Globus pallidus (tissue), 1 donor: Measurements from ENCODE around the gene CBFB.

Experiments used
- DNase-seq: peaks from one replicate; pipeline ENCODE4 v3.0.0-alpha.2; 2015; ENCODE audit warnings: low spot score

Gene CBFB

DNA sequence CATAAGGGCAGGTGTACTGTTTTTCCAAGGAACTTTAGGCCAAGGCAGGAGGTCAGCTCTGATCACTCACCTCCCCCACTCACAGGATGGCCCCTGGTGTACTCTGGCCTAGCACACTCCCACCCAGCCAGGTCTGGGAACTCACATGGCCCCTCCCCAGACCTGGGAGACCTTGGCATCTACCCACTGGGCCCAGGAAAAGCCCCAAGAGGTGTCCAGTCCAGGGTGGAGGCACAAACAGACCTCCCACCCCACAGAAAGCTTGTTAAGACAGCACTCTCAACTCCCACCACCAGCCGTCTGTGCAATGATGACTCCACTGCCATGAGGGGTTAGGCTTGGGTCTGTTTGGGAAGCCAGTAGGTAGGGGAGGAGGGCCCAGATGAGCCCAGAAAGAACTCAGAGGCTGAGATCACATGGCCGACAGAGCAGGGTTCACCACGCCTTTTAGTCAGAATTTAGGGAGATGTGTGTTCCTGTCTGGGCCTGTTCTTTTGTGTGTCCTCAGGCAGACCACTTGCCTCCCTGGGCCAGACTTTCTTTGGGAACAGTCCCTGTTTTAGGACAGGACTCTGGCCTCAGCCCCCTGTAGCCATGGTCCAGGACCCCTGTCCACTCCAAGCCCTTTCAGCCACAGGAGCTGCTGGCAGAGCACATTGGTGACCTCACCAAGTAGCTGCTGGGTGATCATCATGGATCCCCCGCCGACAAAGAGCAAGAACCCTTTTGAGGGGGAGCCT, 12.1 kb upstream of the CBFB start:
- DNase-seq = no peak

DNA sequence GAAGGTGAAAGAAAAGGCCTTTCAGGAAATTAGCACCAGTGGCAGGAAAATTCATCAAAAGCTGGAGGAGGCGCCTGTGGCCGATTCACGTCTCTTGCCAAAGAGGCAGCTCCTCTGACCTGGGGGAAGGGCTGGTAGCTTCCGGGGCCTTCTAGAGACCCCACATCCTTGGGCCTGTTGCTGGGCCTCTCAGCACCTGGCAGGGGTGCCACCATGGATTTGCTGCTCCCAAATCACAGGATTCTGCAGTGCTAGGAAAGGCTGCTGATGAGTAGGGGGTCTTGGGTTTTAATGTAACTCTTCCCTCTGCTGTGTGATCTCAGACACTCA, 11.6 kb upstream of the CBFB start:
- DNase-seq = no peak

DNA sequence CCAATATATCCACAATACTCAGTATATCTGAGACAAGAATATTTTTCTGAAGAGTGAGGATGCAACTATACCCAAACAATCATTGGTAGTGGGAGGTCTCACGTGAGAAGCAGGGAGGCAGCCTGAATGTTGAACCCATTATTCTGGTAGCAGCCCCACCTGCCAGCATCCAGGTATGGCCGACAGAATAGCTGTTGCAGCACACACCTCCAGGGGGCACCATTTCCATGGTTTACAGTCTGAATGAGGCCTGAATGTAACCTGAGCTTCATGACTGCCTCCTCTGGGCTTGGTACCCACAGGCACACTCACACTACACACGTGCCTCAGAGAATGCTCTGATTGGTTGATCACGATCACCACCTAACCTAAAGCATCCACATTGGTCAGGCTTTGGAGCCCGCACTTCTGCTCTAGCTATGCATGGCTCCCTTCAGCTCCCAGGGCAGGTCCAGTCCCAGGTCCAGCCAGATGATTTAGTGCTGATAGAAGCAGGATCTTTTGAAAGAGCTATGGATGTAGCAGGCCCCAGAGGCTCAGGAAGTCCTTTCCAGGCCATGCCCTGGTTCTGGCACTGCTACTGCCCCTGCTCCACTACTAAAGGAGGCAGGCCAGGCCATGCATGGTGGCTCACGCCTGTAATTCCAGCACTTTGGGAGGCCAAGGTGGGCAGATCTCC, 11.0 kb upstream of the CBFB start:
- peak; percentile 56 for DNase-seq

DNA sequence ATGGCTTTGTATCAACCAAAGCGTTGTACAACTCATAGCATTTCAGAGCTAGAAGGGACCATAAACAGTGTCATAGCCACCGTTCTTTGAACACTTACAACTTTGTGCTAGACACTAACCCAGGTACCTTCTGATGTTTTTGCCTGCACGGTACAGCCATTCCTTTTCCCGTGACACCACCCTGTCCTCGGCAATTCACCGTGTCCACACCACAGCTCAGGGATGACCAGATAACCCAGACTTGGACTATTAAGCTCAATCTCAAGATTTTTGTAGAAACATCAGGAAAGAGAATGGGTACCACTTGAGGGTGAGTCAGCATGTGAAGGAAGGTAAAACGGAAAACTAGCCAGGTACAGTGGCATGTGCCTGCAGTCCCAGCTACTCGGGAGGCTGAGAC, 9.8 kb upstream of the CBFB start:
- no peak for DNase-seq

DNA sequence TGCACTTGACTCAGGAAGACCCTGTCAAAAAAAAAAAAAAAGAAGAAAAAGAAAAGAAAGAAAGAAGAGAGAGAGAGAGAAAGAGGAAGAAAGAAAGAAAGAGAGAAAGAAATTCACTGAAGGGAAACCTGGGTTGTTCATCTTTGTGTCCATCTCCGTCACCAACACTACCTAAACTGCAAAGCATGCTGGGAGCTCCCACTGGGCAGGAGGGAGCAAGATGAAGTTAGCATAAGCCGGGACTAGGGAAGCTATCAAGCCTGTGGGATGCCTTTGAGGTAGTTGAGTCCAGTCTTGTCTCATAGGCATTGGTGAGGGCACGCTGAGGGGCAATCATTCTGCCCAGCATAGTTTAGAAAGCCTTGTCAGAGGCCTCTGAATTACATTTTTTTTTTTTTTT, 7.6 kb upstream of the CBFB start:
- no peak for DNase-seq

DNA sequence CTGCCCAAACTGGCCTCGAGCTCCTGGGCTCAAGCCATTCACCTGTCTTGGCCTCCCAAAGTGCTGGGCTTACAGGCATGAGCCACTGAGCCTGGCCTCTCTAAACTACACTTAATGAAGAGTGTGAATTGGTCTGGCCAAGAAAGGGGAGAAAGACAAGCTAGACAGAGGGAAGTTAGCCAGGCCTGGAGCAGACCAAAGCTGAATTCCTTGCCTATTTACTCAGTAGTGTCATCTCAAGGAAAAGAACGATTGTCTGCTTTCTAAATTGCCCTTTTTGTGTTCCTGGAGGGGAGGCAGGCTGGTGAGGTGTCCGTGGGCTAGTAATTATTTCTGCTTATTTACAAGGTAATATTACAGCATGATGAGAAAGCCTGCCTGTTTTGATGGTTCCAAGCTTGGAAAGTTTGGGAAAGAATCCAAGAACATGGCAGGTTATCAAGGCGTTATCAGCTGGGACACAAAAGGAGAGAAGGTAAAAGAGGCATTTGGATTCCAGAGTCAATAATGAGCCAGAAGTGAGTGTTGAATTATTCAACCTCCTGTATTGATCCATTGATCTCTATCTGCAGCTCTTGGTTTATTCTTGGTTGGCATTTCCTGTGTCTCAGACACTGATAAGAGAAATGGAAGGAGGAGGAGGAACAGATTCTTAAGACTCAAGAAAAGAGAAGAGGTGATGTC, 6.3 kb upstream of the CBFB start:
- no peak for DNase-seq

DNA sequence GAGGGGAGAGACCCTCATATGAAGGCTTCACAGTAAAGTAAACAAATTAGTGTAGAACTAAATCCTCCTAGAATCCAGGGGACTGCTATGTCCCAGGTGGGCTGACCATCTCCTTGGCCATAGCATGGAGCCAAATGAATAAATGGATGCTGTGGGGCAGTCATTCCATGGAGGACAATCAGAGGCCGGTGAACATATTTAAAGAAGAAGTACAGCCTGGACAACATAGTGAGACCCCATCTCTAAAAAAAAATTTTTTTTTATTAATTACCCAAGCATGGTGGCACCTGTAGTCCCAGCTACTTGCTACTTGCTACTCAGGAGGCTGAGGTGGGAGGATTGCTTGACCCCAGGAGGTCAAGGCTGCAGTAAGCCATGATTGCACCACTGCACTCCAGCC, 5.3 kb upstream of the CBFB start:
- no peak for DNase-seq

DNA sequence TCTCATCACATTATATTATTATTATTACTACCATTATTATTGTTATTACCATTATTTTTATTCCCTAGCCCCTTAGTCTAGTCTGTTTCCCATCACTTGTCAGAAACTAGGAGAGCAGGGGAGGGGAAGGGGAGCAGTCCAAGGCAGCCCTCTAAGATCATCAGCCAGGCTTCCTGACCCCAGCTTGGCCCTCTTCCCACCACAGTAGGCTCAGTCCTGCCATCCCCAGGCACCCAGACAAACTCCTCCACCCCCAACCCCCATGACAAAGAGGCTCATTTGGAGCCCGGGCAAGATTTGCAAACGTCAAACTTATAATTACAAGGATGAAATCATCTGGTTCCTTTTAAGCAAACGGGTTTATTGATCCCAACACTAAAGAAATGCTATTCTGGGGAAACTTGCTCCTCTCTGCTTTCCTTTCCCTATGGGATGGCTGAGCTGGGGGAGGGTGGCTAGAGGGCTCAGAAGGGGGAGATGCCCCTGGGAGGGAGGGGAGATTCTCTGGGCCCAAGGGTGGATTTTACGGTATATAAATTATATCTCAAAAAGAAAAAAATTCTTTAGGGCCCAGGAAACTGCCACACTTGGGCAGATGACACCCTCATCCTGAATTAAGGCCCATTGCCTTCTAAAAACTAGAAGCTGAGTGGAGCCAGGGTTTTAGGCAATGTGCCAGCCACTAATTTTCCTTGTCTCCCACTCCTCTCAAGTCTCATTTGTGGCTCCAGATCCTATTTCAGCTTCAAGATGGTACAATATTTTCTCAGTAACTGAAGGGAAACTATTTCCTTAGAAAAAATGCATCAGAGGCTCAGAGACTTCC, 4.4 kb upstream of the CBFB start:
- DNase-seq = no peak

DNA sequence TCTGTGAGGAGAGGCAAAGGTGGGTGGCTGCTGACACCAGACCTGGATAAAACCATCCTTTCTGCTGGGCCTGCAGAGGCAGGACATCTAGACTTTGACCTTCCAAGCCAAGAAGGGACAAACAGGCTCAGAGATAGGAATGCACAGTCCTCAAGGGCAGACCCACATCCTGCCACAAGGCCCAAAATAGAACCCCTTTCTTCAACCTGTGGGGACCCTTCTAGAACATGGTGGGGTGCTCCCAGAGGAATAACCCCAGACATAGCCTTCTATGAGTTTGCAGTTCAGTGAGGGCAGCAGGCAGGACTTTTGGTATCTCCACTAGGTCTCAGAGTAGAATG, 3.8 kb upstream of the CBFB start:
- DNase-seq = no peak

DNA sequence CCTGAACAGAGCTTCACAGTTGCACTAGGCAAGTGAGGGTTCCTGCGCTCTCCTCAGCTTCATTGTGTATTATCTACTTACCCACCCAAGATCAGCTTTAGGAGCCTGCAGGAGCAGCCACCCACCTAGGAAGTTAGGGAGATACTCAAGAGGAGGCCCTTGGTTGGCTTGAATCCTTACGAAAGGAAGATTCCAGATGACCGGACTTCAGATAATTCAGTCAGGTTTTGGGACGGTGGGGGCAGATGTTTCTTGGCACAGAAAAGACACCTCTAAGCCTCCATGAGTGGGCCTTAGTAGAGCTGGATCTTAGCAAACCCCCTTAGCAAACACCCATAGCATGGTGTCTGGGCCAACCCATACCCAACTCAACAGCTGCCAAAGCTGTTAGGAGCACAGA, 2.4 kb upstream of the CBFB start:
- DNase-seq = no peak

DNA sequence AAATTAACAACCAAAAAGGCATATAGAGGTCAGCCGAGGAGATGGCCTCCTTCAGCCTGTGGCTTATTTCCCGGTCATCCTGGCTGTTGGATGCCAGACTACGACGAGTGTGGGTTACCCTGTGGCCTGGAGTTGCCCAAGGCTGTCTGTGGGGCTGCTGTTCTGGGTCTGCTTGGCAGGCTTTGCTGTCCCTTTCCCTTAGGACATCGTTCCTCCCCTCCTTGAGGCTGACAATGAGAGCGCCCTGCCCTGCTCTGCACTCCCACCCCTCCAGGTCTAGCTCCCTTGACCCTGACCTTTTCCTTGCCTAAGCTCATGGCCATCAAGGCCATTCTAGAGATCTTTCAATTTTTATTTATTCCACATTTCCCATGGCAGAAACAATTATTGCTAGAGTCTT, 1.9 kb upstream of the CBFB start:
- no peak for DNase-seq

DNA sequence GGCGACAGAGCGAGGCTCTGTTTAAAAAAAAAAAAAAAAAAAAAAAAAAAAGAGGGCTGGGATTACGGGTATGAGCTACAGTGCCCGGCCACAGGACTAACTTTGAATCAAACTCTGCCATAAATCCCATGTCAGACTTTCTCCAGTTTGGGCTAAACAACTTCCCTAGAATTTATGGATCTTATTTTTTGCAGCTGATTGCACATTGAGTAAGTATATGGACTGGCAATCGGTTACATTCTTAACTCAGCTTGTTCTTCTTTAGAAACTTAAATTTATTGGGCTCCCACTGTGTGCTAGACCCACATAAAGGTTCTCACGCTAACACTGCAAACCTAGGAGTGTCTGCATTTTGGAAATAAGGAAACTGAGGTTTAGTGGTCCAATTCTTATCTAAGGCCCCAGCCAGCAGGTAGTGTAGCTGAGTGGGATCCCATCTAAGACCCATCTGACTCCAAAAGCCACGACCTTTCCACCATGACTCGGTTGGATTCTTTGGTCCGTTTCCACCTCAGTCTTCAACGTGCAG, 718 bp upstream of the CBFB start:
- DNase-seq = no peak

DNA sequence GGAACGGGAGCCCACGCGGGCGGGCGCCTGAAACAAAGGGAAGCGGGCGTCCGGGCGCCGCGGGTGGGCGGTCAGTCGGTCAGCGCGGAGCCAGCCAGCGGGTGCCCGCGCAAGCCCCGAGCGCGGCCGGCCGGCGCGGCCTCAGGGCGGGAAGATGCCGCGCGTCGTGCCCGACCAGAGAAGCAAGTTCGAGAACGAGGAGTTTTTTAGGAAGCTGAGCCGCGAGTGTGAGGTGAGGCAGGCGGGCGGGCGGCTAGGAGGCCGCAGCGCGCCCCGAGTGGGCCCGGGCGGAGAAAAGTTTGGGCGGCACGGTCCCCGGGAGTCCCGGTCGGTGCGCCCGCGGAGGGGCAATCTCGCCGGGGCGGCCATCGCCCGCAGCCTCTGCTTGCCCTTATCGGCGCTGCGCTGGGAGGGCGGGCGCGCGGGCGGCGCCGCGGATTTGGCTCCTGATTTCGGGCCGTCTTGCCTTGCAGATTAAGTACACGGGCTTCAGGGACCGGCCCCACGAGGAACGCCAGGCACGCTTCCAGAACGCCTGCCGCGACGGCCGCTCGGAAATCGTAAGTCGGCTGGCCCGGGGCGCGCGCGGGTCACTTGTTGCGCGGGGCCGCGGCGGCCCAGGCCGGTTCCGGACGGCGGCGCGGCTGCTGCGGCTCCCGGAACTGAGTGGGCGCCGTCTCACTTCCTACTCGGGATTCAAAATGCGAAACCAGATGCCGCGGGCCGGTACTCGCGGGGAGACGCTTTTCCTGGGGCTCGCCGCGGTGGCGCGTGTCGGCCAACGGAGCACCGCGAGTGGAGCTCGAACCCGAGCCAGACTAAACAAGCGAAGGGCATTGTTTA, 526 bp downstream of the CBFB start:
- peak; percentile 53 for DNase-seq

DNA sequence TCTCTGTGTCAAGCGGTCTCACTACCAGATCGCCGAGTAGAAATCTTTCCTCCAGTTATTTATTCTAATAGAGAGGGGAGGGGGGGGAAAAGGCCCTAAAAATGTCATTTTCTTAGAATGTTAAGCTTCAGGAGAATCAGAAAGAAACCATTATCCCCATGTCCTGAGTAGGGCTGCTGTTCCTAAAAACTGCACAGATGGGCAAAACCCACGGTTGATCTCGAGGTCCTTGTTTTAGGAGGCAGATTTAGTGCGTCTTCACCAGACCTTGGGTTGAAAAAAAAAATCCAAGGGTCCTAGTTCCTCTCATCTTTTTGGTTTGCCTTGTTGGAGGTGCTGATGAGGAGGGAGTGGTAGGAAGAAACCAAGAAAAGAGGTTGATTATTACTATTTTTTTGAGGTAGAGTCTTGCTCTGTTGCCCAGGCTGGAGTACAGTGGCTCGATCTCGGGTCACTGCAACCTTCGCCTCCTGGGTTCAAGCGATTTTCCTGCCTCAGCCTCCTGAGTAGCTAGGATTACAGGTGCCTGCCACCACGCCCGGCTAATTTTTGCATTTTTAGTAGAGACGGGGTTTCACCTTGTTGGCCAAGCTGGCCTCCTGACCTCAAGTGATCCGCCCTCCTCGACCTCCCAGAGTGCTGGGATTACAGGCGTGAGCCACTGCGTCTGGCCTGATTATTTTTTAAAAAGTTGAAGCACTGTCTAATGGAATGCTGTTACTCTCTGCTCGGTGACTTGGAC, 1.4 kb downstream of the CBFB start:
- DNase-seq = no peak

DNA sequence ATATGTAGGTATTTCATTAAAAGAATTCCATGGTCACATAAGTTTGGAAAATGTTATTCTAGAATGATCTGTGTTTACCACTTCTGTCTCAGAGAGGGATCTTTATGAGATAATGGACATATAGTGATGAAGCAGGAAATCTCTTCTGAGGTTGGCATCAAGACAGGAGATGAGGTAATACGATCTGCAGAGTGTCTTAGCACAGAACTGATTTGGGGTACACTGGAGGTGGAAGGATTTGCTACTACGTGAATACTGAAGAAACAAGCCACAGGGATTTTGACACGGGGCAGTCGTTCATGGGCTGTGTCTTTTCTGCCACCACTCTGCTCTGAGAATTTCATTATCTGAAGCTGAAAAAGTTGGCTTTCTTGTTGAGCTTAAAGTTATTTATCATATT, 5.5 kb downstream of the CBFB start:
- no peak for DNase-seq

DNA sequence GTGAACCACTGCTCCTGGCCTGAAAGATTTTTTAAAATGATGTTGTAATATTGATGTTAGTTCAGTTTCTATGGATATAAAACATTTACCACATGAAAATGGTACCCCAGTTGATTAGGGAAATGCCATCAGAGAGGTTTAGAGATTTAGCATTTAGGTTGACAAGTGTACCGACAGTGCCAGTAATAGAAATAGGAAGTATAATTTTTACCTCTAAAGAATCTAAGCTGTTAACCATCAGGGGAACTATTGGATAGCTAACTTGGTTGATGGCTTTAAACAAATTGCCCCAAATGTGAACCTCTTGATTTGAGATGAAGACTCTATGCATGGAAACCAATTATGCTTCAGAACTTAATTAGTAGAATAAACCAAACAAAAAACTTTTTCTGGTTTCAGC, 6.4 kb downstream of the CBFB start:
- DNase-seq = no peak

DNA sequence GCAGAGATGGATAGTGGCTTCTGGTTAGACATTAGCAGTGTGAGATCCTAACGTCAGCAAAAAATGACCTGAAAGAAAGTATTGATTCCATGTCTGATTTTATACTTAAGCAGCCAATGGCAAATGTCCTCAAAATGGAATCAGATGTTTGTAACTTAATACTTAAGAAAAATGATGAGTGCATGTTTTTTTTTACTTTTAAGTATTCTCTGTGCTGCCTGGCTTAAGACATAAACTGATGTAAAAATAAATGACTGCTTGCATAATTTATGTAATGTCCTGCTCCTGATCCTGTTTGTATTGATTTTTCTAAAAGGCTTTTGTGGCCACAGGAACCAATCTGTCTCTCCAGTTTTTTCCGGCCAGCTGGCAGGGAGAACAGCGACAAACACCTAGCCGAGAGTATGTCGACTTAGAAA, 7.4 kb downstream of the CBFB start:
- no peak for DNase-seq

DNA sequence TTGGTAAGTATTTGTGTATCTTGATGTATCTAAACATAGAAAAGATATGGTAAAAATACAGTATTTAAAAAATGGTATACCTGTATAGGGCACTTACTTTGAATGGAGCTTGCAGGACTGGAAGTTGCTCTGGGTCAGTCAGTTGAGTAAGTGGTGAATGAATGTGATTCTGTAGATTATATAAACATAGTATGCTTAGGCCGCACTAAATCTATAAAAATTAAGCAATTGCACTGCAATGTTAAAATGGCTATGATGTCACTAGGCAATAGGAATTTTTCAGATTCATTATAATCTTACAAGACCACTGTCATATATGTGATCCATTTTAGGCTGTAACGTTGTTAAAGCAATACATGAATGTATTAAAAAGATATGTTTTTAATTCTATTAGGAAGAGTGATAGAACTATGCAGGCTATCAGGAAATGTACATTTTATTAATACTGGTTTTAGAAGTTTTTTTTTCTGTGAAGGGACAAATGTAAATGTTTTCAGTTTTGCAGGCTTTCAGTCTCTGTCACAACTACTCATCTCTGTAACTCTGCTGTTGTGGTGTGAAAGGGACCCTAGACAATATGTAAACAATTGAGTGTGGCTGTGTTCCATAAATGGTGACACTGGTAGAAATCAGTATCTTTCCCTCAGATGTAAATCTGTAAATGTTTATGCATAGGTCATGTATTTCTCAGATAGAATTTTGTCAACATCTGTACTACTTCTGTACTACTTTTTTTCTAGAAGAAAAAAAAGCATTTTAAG, 10.5 kb downstream of the CBFB start:
- no peak for DNase-seq

DNA sequence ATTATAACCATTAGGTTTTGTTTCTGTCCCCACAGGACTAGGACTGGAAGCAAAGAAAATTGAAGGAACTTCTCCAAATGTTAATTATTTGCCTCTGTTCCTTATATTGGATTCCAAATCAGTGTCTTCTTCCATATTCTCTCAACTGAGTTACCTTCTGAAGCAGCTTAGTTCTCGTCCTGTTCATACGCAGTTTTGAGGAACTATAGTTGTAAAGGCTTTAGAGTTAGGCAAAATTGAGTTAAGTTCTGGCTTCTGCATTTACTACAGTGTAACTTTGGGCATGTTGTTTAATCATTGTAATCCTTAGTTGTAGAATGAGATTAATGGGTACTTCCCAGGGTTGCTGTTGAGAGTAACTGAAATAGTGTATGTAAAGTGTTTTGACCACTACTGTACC, 11.2 kb downstream of the CBFB start:
- peak; percentile 15 for DNase-seq

DNA sequence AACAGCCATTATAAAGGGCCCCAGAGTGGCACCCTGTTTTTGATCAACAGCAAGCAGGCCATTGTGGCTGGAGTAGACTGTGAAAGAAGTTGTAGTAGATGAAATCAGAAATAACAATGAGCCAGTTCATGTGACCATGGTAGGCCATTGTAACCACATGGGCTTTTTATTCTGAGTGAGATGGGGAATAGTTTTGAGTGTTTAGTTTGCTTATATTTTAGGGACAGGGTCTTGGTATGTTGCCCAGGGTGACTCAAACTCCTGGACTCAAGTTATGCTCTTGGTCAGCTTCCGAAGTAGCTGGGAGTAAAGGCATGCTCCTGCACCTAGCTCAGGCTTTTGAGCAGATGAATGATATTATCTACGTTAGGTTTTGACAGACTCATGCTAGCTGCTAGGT, 12.0 kb downstream of the CBFB start:
- peak; percentile 75 for DNase-seq
